VCaP (cell line): ENCODE results near the gene MAP3K2.

Source experiments
- H3K27ac ChIP-seq: fragments of 450-650 bp; 2 replicates; pipeline ENCODE4 v1.5.1; 2017
- CTCF ChIP-seq: fragments of 450-650 bp; conservative IDR thresholded peaks from 2 replicates; pipeline ENCODE4 v1.5.1; 2017; ENCODE audit warnings: mild to moderate bottlenecking, moderate library complexity

MAP3K2 gene

GRCh38 chr2:127280693-127281092, 107.1 kb downstream of the MAP3K2 start:
- TF ChIP-seq CTCF = no peak
- H3K27ac ChIP-seq = no peak overlapping the region

GRCh38 chr2:127279781-127280180, 108.0 kb downstream of the MAP3K2 start:
- H3K27ac ChIP-seq = no peak overlapping the region
- TF ChIP-seq CTCF = no peak

GRCh38 chr2:127278959-127279358, 108.8 kb downstream of the MAP3K2 start:
- TF ChIP-seq CTCF = no peak

GRCh38 chr2:127277028-127277427, 110.7 kb downstream of the MAP3K2 start:
- no peak for TF ChIP-seq CTCF
- H3K27ac ChIP-seq = no peak overlapping the region

More at GRCh38 chr2:127278959-127279358, 108.8 kb downstream of the MAP3K2 start:
- no peak overlapping the region for H3K27ac ChIP-seq

GRCh38 chr2:127275789-127276188, 112.0 kb downstream of the MAP3K2 start:
- H3K27ac ChIP-seq = no peak overlapping the region
- no peak for TF ChIP-seq CTCF

GRCh38 chr2:127275356-127275755, 112.4 kb downstream of the MAP3K2 start:
- H3K27ac ChIP-seq = no peak overlapping the region
- no peak for TF ChIP-seq CTCF

GRCh38 chr2:127270663-127271062, 117.1 kb downstream of the MAP3K2 start:
- peak; percentile 38; the same call in 1 of the 2 replicates for TF ChIP-seq CTCF

More at GRCh38 chr2:127270663-127271062, 117.1 kb downstream of the MAP3K2 start:
- no peak overlapping the region for H3K27ac ChIP-seq
